ENCODE results near the gene S1PR3. TPM values are rescaled to one million over a fixed set of nuclear protein-coding genes. Genes with fewer than 3 reads are reported as not detected.

Gene S1PR3
- total RNA-seq, 1 experiment from 2014 or later: 42.9 TPM

- Histone ChIP-seq H3K9me3 (ENCODE audit: low read depth, low read length, poor library complexity, severe bottlenecking) (no peaks in the 10 kb centered on the region), H3K36me3 (ENCODE audit: insufficient read depth, low read length, poor library complexity, severe bottlenecking) (peaks cover 4% of the 10 kb centered on the region), H3K4me3 (ENCODE audit: low read depth, low read length, poor library complexity, severe bottlenecking) (no peak overlapping the region), H3K4me1 (ENCODE audit: insufficient read depth, low read length, poor library complexity, severe bottlenecking) (peaks cover 39% of the 10 kb centered on the region), H3K27me3 (replicated peaks; ENCODE audit: insufficient read depth, low read depth, low read length, poor library complexity) (no peaks in the 10 kb centered on the region), H3K27ac (ENCODE audit: low read depth, low read length, poor library complexity, severe bottlenecking) (no peak overlapping the region)
- ChIA-PET CTCF (no interaction called here), POLR2A (ENCODE audit: low non-redundant PET) (no interaction called here)
- no TSS peak for BruUV-seq (replicated peaks)
- TF ChIP-seq CTCF (conservative IDR thresholded peaks at IDR 0.05; ENCODE audit: low read depth, low read length) (no peak), EZH2 (IDR thresholded peaks at IDR 0.05; ENCODE audit: borderline replicate concordance, low read depth, low read length, poor library complexity, severe bottlenecking) (no peak)
- intact Hi-C loops (cut with micrococcal nuclease; ENCODE audit: unreplicated experiment): loop anchor here (5.0 to 10.0 kb wide), 3 partner anchors 172 to 1051 kb away; partner anchors contain the start of gene SHC3
- DNase-seq (ENCODE audit: low spot score): no peak
These were observed 11.7 kb downstream of the S1PR3 start for GRCh38 chr9:89002987-89003386.

GRCh38 chr9:89005323-89005722, 14.1 kb downstream of the S1PR3 start:
- Histone ChIP-seq H3K36me3 (ENCODE audit: insufficient read depth, low read length, poor library complexity, severe bottlenecking) (peaks cover 4% of the 10 kb centered on the region), H3K4me3 (ENCODE audit: low read depth, low read length, poor library complexity, severe bottlenecking) (no peak overlapping the region), H3K4me1 (ENCODE audit: insufficient read depth, low read length, poor library complexity, severe bottlenecking) (peaks cover 47% of the 10 kb centered on the region), H3K27me3 (replicated peaks; ENCODE audit: insufficient read depth, low read depth, low read length, poor library complexity) (no peaks in the 10 kb centered on the region), H3K27ac (ENCODE audit: low read depth, low read length, poor library complexity, severe bottlenecking) (no peak overlapping the region), H3K9me3 (ENCODE audit: low read depth, low read length, poor library complexity, severe bottlenecking) (no peaks in the 10 kb centered on the region)
- intact Hi-C loops (cut with micrococcal nuclease; ENCODE audit: unreplicated experiment): loop anchor here (5.0 to 10.0 kb wide), 4 partner anchors 169 to 1038 kb away; partner anchors contain the start of gene SHC3
- ChIA-PET CTCF (no interaction called here), POLR2A (ENCODE audit: low non-redundant PET) (no interaction called here)
- no peak for DNase-seq (ENCODE audit: low spot score)
- BruUV-seq (replicated peaks): no TSS peak
- TF ChIP-seq EZH2 (IDR thresholded peaks at IDR 0.05; ENCODE audit: borderline replicate concordance, low read depth, low read length, poor library complexity, severe bottlenecking) (no peak), CTCF (conservative IDR thresholded peaks at IDR 0.05; ENCODE audit: low read depth, low read length) (no peak)

GRCh38 chr9:89006267-89006666, 15.0 kb downstream of the S1PR3 start:
- Histone ChIP-seq H3K9me3 (ENCODE audit: low read depth, low read length, poor library complexity, severe bottlenecking) (no peaks in the 10 kb centered on the region), H3K27ac (ENCODE audit: low read depth, low read length, poor library complexity, severe bottlenecking) (no peak overlapping the region), H3K27me3 (replicated peaks; ENCODE audit: insufficient read depth, low read depth, low read length, poor library complexity) (no peaks in the 10 kb centered on the region), H3K36me3 (ENCODE audit: insufficient read depth, low read length, poor library complexity, severe bottlenecking) (peaks cover 4% of the 10 kb centered on the region), H3K4me3 (ENCODE audit: low read depth, low read length, poor library complexity, severe bottlenecking) (no peak overlapping the region), H3K4me1 (ENCODE audit: insufficient read depth, low read length, poor library complexity, severe bottlenecking) (peaks cover 43% of the 10 kb centered on the region)
- peak; percentile 24 for DNase-seq (ENCODE audit: low spot score)
- intact Hi-C loops (cut with micrococcal nuclease; ENCODE audit: unreplicated experiment): loop anchor here (5.0 to 10.0 kb wide), 4 partner anchors 169 to 1039 kb away; partner anchors contain the start of gene SHC3
- POLR2A ChIA-PET (ENCODE audit: low non-redundant PET): no interaction called here
- TF ChIP-seq CTCF (conservative IDR thresholded peaks at IDR 0.05; ENCODE audit: low read depth, low read length): no peak
- no peak for TF ChIP-seq EZH2 (IDR thresholded peaks at IDR 0.05; ENCODE audit: borderline replicate concordance, low read depth, low read length, poor library complexity, severe bottlenecking)
- CTCF ChIA-PET: no interaction called here
- BruUV-seq (replicated peaks): no TSS peak
